HG03095 (cell line): ENCODE measurements around the gene RASSF5.

Experiments used
- ATAC-seq: cut with Tn5 transposase; IDR thresholded peaks from one replicate; pipeline ENCODE4 v1.9.1; 2021; ENCODE audit warnings: moderate library complexity; ENCODE audit not compliant: unreplicated experiment

The RASSF5 gene

GRCh38 chr1:206507284-206508129 lies at the start of gene RASSF5:
RASSF5 (plus strand) TSS chr1:206507531; CDS start chr1:206507603, 72 bp downstream.
- peak; percentile 59 for ATAC-seq

- no peak for ATAC-seq
Measured at GRCh38 chr1:206459703-206460102, 47.6 kb upstream of the RASSF5 start.

- ATAC-seq, result no peak
Measured at GRCh38 chr1:206460836-206461426, 46.4 kb upstream of the RASSF5 start.

GRCh38 chr1:206461602-206462455 lies 45.5 kb upstream of the RASSF5 start:
- ATAC-seq, result no peak

GRCh38 chr1:206463137-206463536 lies 44.2 kb upstream of the RASSF5 start:
- ATAC-seq, result no peak

- no peak for ATAC-seq
Measured at GRCh38 chr1:206463911-206464310, 43.4 kb upstream of the RASSF5 start.

GRCh38 chr1:206464456-206464964 lies 42.8 kb upstream of the RASSF5 start:
- no peak for ATAC-seq

- ATAC-seq, result no peak
Measured at GRCh38 chr1:206465951-206466350, 41.4 kb upstream of the RASSF5 start.

- ATAC-seq, result no peak
Measured at GRCh38 chr1:206466840-206467649, 40.3 kb upstream of the RASSF5 start.

- no peak for ATAC-seq
Measured at GRCh38 chr1:206467915-206468314, 39.4 kb upstream of the RASSF5 start.

GRCh38 chr1:206468571-206468970 lies 38.8 kb upstream of the RASSF5 start:
- no peak for ATAC-seq

- ATAC-seq, result no peak
Measured at GRCh38 chr1:206469411-206469932, 37.9 kb upstream of the RASSF5 start.

GRCh38 chr1:206469933-206470691 lies 37.2 kb upstream of the RASSF5 start, which contains the start of gene IKBKE:
IKBKE (plus strand) TSS chr1:206470476; CDS start chr1:206473228, 2,752 bp downstream.
- peak; percentile 48 for ATAC-seq

GRCh38 chr1:206470692-206471414 lies 36.5 kb upstream of the RASSF5 start:
- ATAC-seq, result no peak

- no peak for ATAC-seq
Measured at GRCh38 chr1:206471415-206471801, 35.9 kb upstream of the RASSF5 start.

- ATAC-seq, result no peak
Measured at GRCh38 chr1:206472024-206472423, 35.3 kb upstream of the RASSF5 start.

- ATAC-seq, result no peak
Measured at GRCh38 chr1:206472454-206472853, 34.9 kb upstream of the RASSF5 start.

GRCh38 chr1:206472886-206473285 lies 34.4 kb upstream of the RASSF5 start:
- ATAC-seq, result no peak

GRCh38 chr1:206476058-206476457 lies 31.3 kb upstream of the RASSF5 start:
- ATAC-seq, result no peak
